Panc1 (cell line): Measurements from ENCODE around the gene POLD1. TPM values are rescaled to one million over a fixed set of nuclear protein-coding genes. Genes with fewer than 3 reads are reported as not detected.

ENCODE experiments used
- ATAC-seq: fragments of 200-7000 bp; cut with Tn5 transposase; 2 replicates; pipeline ENCODE4 v1.9.1; 2020; ENCODE audit warnings: mild to moderate bottlenecking, moderate library complexity
- BruUV-seq: library from RNA; stranded (reverse); fragments of 400-500 nt; replicated peaks from 2 replicates; lab custom pipeline; 2021; lab: Mats Ljungman, UMichigan
- CTCF ChIA-PET: fragments of 300-600 bp; sonication (Branson Sonifier 250); formaldehyde crosslinking; loops from one replicate; lab custom pipeline; 2022; ENCODE audit warnings: antibody characterized with exemption; lab: Charles Lee
- POLR2A ChIA-PET: fragments of 300-600 bp; sonication (Branson Sonifier 250); formaldehyde crosslinking; loops from one replicate; lab custom pipeline; 2022; ENCODE audit warnings: antibody characterized with exemption; lab: Charles Lee
- DNase-seq: peaks from one replicate; pipeline ENCODE4 v3.0.0-alpha.2; 2010; ENCODE audit warnings: low read depth, low spot score
- H3K27ac ChIP-seq: 2 replicates; pipeline ENCODE4 v1.5.1; 2011; ENCODE audit warnings: mild to moderate bottlenecking, low read length, inconsistent platforms
- H3K27me3 ChIP-seq: fragments of 200-500 bp; sonication (Bioruptor generic); 2 replicates; pipeline ENCODE4 v1.6.0; 2014; ENCODE audit warnings: low read length, inconsistent platforms; ENCODE audit not compliant: control insufficient read depth, insufficient read depth
- H3K36me3 ChIP-seq: fragments of 200-500 bp; sonication (Bioruptor generic); 2 replicates; pipeline ENCODE4 v1.5.1; 2014; ENCODE audit warnings: inconsistent platforms, mild to moderate bottlenecking, low read length, moderate library complexity; ENCODE audit not compliant: control insufficient read depth, insufficient read depth
- H3K4me1 ChIP-seq: 2 replicates; pipeline ENCODE4 v1.5.1; 2011; ENCODE audit warnings: inconsistent platforms, mild to moderate bottlenecking, low read length, moderate library complexity; ENCODE audit not compliant: control insufficient read depth, insufficient read depth
- H3K4me3 ChIP-seq, 2 experiments: 2 replicates each; pipeline ENCODE4 v1.5.1; 2011 to 2012; ENCODE audit warnings: low read depth in 2 of 2, low read length in 2 of 2, mild to moderate bottlenecking in 2 of 2, inconsistent platforms in 1 of 2, moderate library complexity in 1 of 2
- H3K9me3 ChIP-seq: fragments of 200-500 bp; sonication (Bioruptor generic); 2 replicates; pipeline ENCODE4 v1.5.1; 2014; ENCODE audit warnings: low read depth, mild to moderate bottlenecking, inconsistent platforms, low read length, moderate library complexity; ENCODE audit not compliant: control insufficient read depth, insufficient read depth
- POLR2AphosphoS5 ChIP-seq: IDR thresholded peaks from 2 replicates; pipeline ENCODE4 v1.6.1; 2012; ENCODE audit warnings: mild to moderate bottlenecking, low read depth, low read length, moderate library complexity
- SIN3A ChIP-seq: IDR thresholded peaks from 2 replicates; pipeline ENCODE4 v1.6.1; 2012; ENCODE audit warnings: low read depth, mild to moderate bottlenecking, low read length, moderate library complexity, borderline replicate concordance; ENCODE audit not compliant: insufficient read depth
- TCF7L2 ChIP-seq: IDR thresholded peaks from 2 replicates; pipeline ENCODE4 v1.6.1; 2011; ENCODE audit warnings: mild to moderate bottlenecking, low read depth, low read length, inconsistent platforms
- in situ Hi-C: cut with HindIII; loops from 2 replicates; pipeline ENCODE4 v1.10.0; 2016; ENCODE audit warnings: low sequenced_read_pairs, low pct_unique_long_range_greater_than_20kb
- intact Hi-C: fragments of 100-400 bp; cut with micrococcal nuclease; formaldehyde crosslinking; loops from one replicate; pipeline ENCODE4 v1.10.0; 2022; ENCODE audit not compliant: unreplicated experiment
- total RNA-seq: library from RNA; stranded (reverse); gene quantifications from one replicate; pipeline ENCODE4 v1.2.1, GENCODE V29; 2021; ENCODE audit not compliant: unreplicated experiment
- TF ChIP-seq, protein P1 (sequence below): fragments of 450-650 bp; IDR thresholded peaks from 2 replicates; pipeline ENCODE4 v1.5.1; 2017; ENCODE audit warnings: mild to moderate bottlenecking
- TF ChIP-seq, protein P2 (sequence below), 2 experiments: IDR thresholded peaks; 2 replicates each; pipeline ENCODE4 v1.6.1; 2011 to 2012; ENCODE audit warnings: low read depth in 2 of 2, control low read depth in 1 of 2, low read length in 1 of 2, mild to moderate bottlenecking in 1 of 2, moderate library complexity in 1 of 2; ENCODE audit not compliant: insufficient read depth in 1 of 2

The POLD1 gene
- total RNA-seq, 1 experiment from 2014 or later: 71.7 TPM

DNA sequence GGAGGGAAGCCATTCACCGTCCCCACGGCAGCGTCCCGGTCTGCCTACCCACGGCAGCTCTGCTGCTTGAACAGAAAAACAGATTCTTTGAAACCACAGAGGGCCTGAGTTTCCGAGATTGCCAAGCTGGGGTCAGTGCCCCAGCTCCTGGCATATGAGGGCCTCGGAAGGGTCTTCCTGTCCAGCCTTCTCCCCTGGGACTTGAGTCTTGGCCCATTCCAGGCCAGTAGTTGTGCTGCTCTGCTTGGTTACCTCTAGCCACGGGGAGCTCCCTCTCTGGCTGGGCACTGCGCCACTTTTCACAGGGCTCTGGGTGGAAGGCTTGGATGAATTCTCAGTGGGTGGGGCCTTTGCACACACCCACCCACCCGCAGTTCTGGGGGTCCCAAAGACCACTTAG, 26.0 kb downstream of the POLD1 start:
- Histone ChIP-seq H3K9me3 (no peaks in the 10 kb centered on the region), H3K4me1 (no peaks in the 10 kb centered on the region), H3K27me3 (no peaks in the 10 kb centered on the region), H3K27ac (no peak overlapping the region), H3K36me3 (no peaks in the 10 kb centered on the region), H3K4me3 (no peak overlapping the region)
- intact Hi-C loops: no loop called here
- ChIA-PET CTCF (no interaction called here), POLR2A (no interaction called here)
- ATAC-seq (no peak), DNase-seq (no peak)
- no TSS peak for BruUV-seq
- in situ Hi-C loops: no loop called here
- TF ChIP-seq TCF7L2: no peak
- TF ChIP-seq, protein P1, sequence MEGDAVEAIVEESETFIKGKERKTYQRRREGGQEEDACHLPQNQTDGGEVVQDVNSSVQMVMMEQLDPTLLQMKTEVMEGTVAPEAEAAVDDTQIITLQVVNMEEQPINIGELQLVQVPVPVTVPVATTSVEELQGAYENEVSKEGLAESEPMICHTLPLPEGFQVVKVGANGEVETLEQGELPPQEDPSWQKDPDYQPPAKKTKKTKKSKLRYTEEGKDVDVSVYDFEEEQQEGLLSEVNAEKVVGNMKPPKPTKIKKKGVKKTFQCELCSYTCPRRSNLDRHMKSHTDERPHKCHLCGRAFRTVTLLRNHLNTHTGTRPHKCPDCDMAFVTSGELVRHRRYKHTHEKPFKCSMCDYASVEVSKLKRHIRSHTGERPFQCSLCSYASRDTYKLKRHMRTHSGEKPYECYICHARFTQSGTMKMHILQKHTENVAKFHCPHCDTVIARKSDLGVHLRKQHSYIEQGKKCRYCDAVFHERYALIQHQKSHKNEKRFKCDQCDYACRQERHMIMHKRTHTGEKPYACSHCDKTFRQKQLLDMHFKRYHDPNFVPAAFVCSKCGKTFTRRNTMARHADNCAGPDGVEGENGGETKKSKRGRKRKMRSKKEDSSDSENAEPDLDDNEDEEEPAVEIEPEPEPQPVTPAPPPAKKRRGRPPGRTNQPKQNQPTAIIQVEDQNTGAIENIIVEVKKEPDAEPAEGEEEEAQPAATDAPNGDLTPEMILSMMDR: no peak
- TF ChIP-seq POLR2AphosphoS5: no peak
- no peak for TF ChIP-seq SIN3A

DNA sequence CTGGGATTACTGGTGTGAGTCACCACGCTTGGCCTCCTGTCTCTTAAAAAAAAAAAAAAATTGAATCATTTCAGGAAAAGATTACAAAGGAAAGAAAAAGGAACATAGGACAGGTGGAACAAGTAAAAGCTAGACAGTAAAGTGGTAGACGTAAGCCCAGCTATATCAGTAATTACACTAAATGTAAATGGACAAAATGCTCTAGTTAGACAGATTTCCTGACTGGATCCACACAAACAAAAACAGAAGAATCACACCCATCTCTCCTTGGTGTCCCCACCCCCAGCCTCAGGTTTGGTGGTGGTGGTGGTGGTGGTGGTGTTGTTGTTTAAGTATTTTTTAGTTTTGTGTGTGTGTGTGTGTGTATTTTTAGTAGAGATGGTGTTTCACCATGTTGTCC, 28.3 kb downstream of the POLD1 start:
- ChIA-PET POLR2A (no interaction called here), CTCF (no interaction called here)
- intact Hi-C loops: no loop called here
- in situ Hi-C loops: no loop called here
- H3K4me1 ChIP-seq: no peaks in the 10 kb centered on the region
- TF ChIP-seq, protein P2, sequence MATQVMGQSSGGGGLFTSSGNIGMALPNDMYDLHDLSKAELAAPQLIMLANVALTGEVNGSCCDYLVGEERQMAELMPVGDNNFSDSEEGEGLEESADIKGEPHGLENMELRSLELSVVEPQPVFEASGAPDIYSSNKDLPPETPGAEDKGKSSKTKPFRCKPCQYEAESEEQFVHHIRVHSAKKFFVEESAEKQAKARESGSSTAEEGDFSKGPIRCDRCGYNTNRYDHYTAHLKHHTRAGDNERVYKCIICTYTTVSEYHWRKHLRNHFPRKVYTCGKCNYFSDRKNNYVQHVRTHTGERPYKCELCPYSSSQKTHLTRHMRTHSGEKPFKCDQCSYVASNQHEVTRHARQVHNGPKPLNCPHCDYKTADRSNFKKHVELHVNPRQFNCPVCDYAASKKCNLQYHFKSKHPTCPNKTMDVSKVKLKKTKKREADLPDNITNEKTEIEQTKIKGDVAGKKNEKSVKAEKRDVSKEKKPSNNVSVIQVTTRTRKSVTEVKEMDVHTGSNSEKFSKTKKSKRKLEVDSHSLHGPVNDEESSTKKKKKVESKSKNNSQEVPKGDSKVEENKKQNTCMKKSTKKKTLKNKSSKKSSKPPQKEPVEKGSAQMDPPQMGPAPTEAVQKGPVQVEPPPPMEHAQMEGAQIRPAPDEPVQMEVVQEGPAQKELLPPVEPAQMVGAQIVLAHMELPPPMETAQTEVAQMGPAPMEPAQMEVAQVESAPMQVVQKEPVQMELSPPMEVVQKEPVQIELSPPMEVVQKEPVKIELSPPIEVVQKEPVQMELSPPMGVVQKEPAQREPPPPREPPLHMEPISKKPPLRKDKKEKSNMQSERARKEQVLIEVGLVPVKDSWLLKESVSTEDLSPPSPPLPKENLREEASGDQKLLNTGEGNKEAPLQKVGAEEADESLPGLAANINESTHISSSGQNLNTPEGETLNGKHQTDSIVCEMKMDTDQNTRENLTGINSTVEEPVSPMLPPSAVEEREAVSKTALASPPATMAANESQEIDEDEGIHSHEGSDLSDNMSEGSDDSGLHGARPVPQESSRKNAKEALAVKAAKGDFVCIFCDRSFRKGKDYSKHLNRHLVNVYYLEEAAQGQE (IDR thresholded peaks at IDR 0.05; ENCODE audit: insufficient read depth in 1 of 2, low read depth in 2 of 2, low read length in 1 of 2): no peak
- TF ChIP-seq TCF7L2 (no peak), SIN3A (no peak), POLR2AphosphoS5 (no peak)
- TF ChIP-seq, protein P1: no peak
- no peak overlapping the region for H3K27ac ChIP-seq
- H3K4me3 ChIP-seq: no peak overlapping the region
- no peaks in the 10 kb centered on the region for H3K36me3 ChIP-seq
- DNase-seq: no peak
- no peaks in the 10 kb centered on the region for H3K27me3 ChIP-seq
- no peaks in the 10 kb centered on the region for H3K9me3 ChIP-seq
- no TSS peak for BruUV-seq
- no peak for ATAC-seq
